IMR-90 (cell line): ENCODE results near the gene ANGPTL7.

Source experiments
- MAFK ChIP-seq: IDR thresholded peaks from 2 replicates; pipeline ENCODE4 v1.6.1; 2012; ENCODE audit warnings: low read depth, low read length, improper control_type of control experiment
- POLR2A ChIP-seq: IDR thresholded peaks from 2 replicates; pipeline ENCODE4 v1.6.1; 2012; ENCODE audit warnings: mild to moderate bottlenecking, low read depth, low read length
- RFX5 ChIP-seq: IDR thresholded peaks from 2 replicates; pipeline ENCODE4 v1.8.0; 2012; ENCODE audit warnings: low read depth, mild to moderate bottlenecking, low read length, moderate library complexity
- TF ChIP-seq, protein P1 (sequence below): conservative IDR thresholded peaks from 2 replicates; pipeline ENCODE4 v1.5.1; 2012; ENCODE audit warnings: mild to moderate bottlenecking, low read depth, low read length, improper control_type of control experiment
- TF ChIP-seq, protein P2 (sequence below): fragments of 150-350 bp; IDR thresholded peaks from 2 replicates; pipeline ENCODE4 v1.6.1; 2017; ENCODE audit warnings: mild to moderate bottlenecking, antibody characterized with exemption, low read length, low read depth

DNA sequence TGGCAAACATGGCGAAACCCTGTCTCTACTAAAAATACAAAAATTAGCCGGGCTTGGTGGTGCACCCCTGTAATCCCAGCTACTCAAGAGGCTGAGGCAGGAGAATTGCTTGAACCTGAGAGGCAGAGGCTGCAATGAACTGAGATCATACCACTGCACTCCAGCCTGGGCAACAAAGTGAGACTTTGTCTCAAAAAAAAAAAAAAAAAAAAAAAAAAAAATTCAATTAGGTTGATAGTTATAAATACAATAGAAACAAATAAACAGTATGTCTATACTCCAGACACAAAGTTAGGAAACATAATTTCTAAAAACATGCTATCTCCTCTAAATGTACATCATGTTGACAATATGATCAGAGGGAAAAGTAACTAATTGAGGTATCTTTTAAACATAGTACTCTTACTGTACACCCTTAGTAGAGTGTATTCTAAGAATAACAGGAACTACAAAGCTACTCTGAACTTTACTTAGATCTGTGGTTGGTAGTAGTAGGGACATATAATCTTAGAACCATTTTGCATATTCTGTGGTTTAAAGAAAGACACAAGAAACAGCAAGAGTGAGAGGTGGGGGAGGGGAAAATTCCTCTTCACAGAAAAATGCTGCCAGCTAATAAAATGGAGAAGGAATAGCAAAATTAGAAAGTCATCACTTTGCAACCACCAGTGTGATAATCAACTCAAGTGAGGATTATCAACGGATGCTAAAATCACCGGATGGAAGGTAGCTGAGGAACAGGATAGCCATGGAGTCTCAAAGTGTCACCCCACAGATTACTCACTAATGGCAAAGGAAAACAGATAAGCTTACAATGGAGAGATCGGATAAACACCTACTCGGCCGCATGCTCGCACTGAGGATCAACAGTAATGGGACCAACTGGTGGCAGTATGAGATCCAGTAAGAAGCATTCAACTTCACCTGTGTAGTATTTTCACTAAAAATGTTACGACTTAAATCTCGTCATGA lies 38.2 kb downstream of the ANGPTL7 start:
- TF ChIP-seq POLR2A: no peak
- TF ChIP-seq, protein P1, sequence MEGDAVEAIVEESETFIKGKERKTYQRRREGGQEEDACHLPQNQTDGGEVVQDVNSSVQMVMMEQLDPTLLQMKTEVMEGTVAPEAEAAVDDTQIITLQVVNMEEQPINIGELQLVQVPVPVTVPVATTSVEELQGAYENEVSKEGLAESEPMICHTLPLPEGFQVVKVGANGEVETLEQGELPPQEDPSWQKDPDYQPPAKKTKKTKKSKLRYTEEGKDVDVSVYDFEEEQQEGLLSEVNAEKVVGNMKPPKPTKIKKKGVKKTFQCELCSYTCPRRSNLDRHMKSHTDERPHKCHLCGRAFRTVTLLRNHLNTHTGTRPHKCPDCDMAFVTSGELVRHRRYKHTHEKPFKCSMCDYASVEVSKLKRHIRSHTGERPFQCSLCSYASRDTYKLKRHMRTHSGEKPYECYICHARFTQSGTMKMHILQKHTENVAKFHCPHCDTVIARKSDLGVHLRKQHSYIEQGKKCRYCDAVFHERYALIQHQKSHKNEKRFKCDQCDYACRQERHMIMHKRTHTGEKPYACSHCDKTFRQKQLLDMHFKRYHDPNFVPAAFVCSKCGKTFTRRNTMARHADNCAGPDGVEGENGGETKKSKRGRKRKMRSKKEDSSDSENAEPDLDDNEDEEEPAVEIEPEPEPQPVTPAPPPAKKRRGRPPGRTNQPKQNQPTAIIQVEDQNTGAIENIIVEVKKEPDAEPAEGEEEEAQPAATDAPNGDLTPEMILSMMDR: no peak
- TF ChIP-seq, protein P2, sequence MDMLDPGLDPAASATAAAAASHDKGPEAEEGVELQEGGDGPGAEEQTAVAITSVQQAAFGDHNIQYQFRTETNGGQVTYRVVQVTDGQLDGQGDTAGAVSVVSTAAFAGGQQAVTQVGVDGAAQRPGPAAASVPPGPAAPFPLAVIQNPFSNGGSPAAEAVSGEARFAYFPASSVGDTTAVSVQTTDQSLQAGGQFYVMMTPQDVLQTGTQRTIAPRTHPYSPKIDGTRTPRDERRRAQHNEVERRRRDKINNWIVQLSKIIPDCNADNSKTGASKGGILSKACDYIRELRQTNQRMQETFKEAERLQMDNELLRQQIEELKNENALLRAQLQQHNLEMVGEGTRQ: no peak
- TF ChIP-seq RFX5: no peak
- no peak for TF ChIP-seq MAFK
